Endothelial cell of umbilical vein (primary cell): ENCODE data around the gene COMMD8.

Experiments
- EZH2 ChIP-seq: IDR thresholded peaks from 2 replicates; pipeline ENCODE4 v1.6.1; 2012; ENCODE audit warnings: borderline replicate concordance, low read depth, mild to moderate bottlenecking, moderate library complexity, low read length, inconsistent platforms; ENCODE audit not compliant: severe bottlenecking
- FOS ChIP-seq: IDR thresholded peaks from 2 replicates; pipeline ENCODE4 v1.6.1; 2011; ENCODE audit warnings: mild to moderate bottlenecking, low read length, moderate library complexity, borderline replicate concordance; ENCODE audit not compliant: insufficient read depth
- GATA2 ChIP-seq: IDR thresholded peaks from 2 replicates; pipeline ENCODE4 v1.7.0; 2011; ENCODE audit warnings: low read depth, mild to moderate bottlenecking, moderate library complexity, mixed read lengths, low read length; ENCODE audit not compliant: insufficient read length, insufficient read depth
- JUN ChIP-seq: IDR thresholded peaks from 2 replicates; pipeline ENCODE4 v1.6.1; 2011; ENCODE audit warnings: borderline replicate concordance, low read depth; ENCODE audit not compliant: insufficient read length, insufficient read depth
- MYC ChIP-seq: IDR thresholded peaks from one replicate; pipeline ENCODE4 v1.6.1; 2011; ENCODE audit warnings: mild to moderate bottlenecking, low read depth, low read length
- POLR2A ChIP-seq: IDR thresholded peaks from 2 replicates; pipeline ENCODE4 v1.6.1; 2012; ENCODE audit warnings: low read depth, mild to moderate bottlenecking, control low read depth, low read length
- POLR2AphosphoS5 ChIP-seq: IDR thresholded peaks from 2 replicates; pipeline ENCODE4 v1.6.1; 2012; ENCODE audit warnings: low read depth, mild to moderate bottlenecking, control low read depth, low read length, moderate library complexity; ENCODE audit not compliant: insufficient read depth
- TF ChIP-seq, protein P1 (sequence below), 2 donors: IDR thresholded peaks; 1 replicate in 1 of 2; 2 replicates in 1 of 2; pipeline ENCODE4 v1.5.1; 2011; ENCODE audit warnings: low read length in 2 of 2, mild to moderate bottlenecking in 2 of 2, moderate library complexity in 2 of 2, control low read depth in 1 of 2, inconsistent platforms in 1 of 2, low read depth in 1 of 2; ENCODE audit not compliant: insufficient read depth in 1 of 2; ENCODE audit errors: extremely low read depth in 1 of 2
- TF ChIP-seq, protein P2 (sequence below): IDR thresholded peaks from 2 replicates; pipeline ENCODE4 v1.6.1; 2011; ENCODE audit not compliant: insufficient read depth, insufficient read length

- no peak for TF ChIP-seq JUN
- TF ChIP-seq, protein P1, sequence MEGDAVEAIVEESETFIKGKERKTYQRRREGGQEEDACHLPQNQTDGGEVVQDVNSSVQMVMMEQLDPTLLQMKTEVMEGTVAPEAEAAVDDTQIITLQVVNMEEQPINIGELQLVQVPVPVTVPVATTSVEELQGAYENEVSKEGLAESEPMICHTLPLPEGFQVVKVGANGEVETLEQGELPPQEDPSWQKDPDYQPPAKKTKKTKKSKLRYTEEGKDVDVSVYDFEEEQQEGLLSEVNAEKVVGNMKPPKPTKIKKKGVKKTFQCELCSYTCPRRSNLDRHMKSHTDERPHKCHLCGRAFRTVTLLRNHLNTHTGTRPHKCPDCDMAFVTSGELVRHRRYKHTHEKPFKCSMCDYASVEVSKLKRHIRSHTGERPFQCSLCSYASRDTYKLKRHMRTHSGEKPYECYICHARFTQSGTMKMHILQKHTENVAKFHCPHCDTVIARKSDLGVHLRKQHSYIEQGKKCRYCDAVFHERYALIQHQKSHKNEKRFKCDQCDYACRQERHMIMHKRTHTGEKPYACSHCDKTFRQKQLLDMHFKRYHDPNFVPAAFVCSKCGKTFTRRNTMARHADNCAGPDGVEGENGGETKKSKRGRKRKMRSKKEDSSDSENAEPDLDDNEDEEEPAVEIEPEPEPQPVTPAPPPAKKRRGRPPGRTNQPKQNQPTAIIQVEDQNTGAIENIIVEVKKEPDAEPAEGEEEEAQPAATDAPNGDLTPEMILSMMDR (IDR thresholded peaks at IDR 0.05; ENCODE audit: extremely low read depth in 1 of 2, insufficient read depth in 1 of 2, low read depth in 1 of 2, low read length in 2 of 2), result no peak
- TF ChIP-seq, protein P2, sequence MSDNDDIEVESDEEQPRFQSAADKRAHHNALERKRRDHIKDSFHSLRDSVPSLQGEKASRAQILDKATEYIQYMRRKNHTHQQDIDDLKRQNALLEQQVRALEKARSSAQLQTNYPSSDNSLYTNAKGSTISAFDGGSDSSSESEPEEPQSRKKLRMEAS, result no peak
- TF ChIP-seq POLR2A, result no peak
- TF ChIP-seq FOS, result no peak
- TF ChIP-seq POLR2AphosphoS5, result no peak
- TF ChIP-seq EZH2, result no peak
- TF ChIP-seq MYC, result no peak
- TF ChIP-seq GATA2, result no peak
These were observed 22.3 kb upstream of the COMMD8 start for GRCh38 chr4:47485768-47486167.
